HCT116 (cell line): Measurements from ENCODE around the gene LIX1. TPM values are rescaled to one million over a fixed set of nuclear protein-coding genes. Genes with fewer than 3 reads are reported as not detected.

Experiments
- ATAC-seq: fragments of 200-7000 bp; cut with Tn5 transposase; 2 replicates; pipeline ENCODE4 v1.9.1; 2020; ENCODE audit warnings: mild to moderate bottlenecking, moderate library complexity
- BruUV-seq: library from RNA; stranded (reverse); fragments of 400-500 nt; replicated peaks from 2 replicates; lab custom pipeline; 2021; lab: Mats Ljungman, UMichigan
- CTCF ChIA-PET: fragments of 300-600 bp; sonication (Branson Sonifier 250); formaldehyde crosslinking; loops from one replicate; lab custom pipeline; 2021; ENCODE audit warnings: antibody characterized with exemption; lab: Charles Lee
- POLR2A ChIA-PET: fragments of 300-600, 350-600 bp; sonication (Branson Sonifier 250); formaldehyde crosslinking; loops from one replicate; lab custom pipeline; 2021; ENCODE audit warnings: antibody characterized with exemption; lab: Charles Lee
- RAD21 ChIA-PET, 2 experiments: fragments of 300-600 bp; sonication (Branson Sonifier 250); formaldehyde crosslinking; loops; one replicate each; lab custom pipeline; 2023; ENCODE audit warnings: low total read pairs in 2 of 2; ENCODE audit not compliant: uncharacterized antibody in 2 of 2, unreplicated experiment in 2 of 2, low non-redundant PET in 1 of 2; lab: Charles Lee
- DNase-seq: peaks from one replicate; pipeline ENCODE4 v3.0.0-alpha.2; 2010; ENCODE audit warnings: low read depth, low spot score
- H2AFZ ChIP-seq: fragments of 200-600 bp; shearing (Covaris generic), sonication (generic); 2 replicates; pipeline ENCODE4 v1.6.1; 2017; ENCODE audit warnings: low read depth, mixed run types, mixed read lengths, antibody characterized with exemption, low read length; ENCODE audit not compliant: poor library complexity, severe bottlenecking
- H3K27ac ChIP-seq: 2 replicates; pipeline ENCODE4 v1.5.1; 2012; ENCODE audit warnings: low read depth, low read length
- H3K27me3 ChIP-seq: fragments of 200-600 bp; sonication (generic); 2 replicates; pipeline ENCODE4 v1.6.1; 2016; ENCODE audit warnings: mixed run types, low read length, mixed read lengths; ENCODE audit not compliant: insufficient read depth
- H3K36me3 ChIP-seq, 2 experiments: fragments of 200-500 bp in 1 of 2; fragments of 200-600 bp in 1 of 2; sonication (Bioruptor generic) in 1 of 2; sonication (generic) in 1 of 2; 2 replicates each; pipeline versions ENCODE4 v1.5.1 to v1.6.1; 2014 to 2016; ENCODE audit warnings: low read length in 2 of 2, inconsistent platforms in 1 of 2, mixed read lengths in 1 of 2, mixed run types in 1 of 2; ENCODE audit not compliant: insufficient read depth in 2 of 2, control insufficient read depth in 1 of 2
- H3K4me1 ChIP-seq, 2 experiments: fragments of 200-600 bp in 1 of 2; sonication (generic) in 1 of 2; 2 replicates each; pipeline versions ENCODE4 v1.5.1 to v1.6.1; 2012 to 2017; ENCODE audit warnings: low read length in 2 of 2, inconsistent platforms in 1 of 2, mild to moderate bottlenecking in 1 of 2, mixed read lengths in 1 of 2, mixed run types in 1 of 2, moderate library complexity in 1 of 2; ENCODE audit not compliant: insufficient read depth in 2 of 2, control insufficient read depth in 1 of 2
- H3K4me2 ChIP-seq: fragments of 200-600 bp; sonication (generic); 2 replicates; pipeline ENCODE4 v1.6.1; 2017; ENCODE audit warnings: mixed run types, low read length, mixed read lengths
- H3K4me3 ChIP-seq, 2 experiments: fragments of 200-600 bp in 1 of 2; sonication (generic) in 1 of 2; replicated peaks in 1 of 2; 2 replicates each; pipeline ENCODE4 v1.5.1; 2011 to 2016; ENCODE audit warnings: low read length in 2 of 2, control low read depth in 1 of 2, low read depth in 1 of 2, mild to moderate bottlenecking in 1 of 2, mixed read lengths in 1 of 2, mixed run types in 1 of 2
- H3K79me2 ChIP-seq: fragments of 200-600 bp; sonication (generic); 2 replicates; pipeline ENCODE4 v1.6.1; 2017; ENCODE audit warnings: mild to moderate bottlenecking, mixed run types, low read length, moderate library complexity, mixed read lengths; ENCODE audit not compliant: insufficient read depth
- H3K9ac ChIP-seq: fragments of 200-600 bp; sonication (generic); 2 replicates; pipeline ENCODE4 v1.6.1; 2016; ENCODE audit warnings: low read length, mixed read lengths
- H3K9me2 ChIP-seq: fragments of 200-600 bp; sonication (generic), shearing (Covaris generic); 2 replicates; pipeline ENCODE4 v1.6.1; 2017; ENCODE audit warnings: mixed run types, mild to moderate bottlenecking, moderate library complexity; ENCODE audit not compliant: insufficient read depth
- H3K9me3 ChIP-seq, 2 experiments: fragments of 200-500 bp in 1 of 2; fragments of 200-600 bp in 1 of 2; sonication (Bioruptor generic) in 1 of 2; sonication (generic) in 1 of 2; 2 replicates each; pipeline ENCODE4 v1.6.1; 2014 to 2017; ENCODE audit warnings: low read length in 2 of 2, mixed read lengths in 2 of 2, inconsistent platforms in 1 of 2, low read depth in 1 of 2, mild to moderate bottlenecking in 1 of 2, mixed run types in 1 of 2, moderate library complexity in 1 of 2; ENCODE audit not compliant: control insufficient read depth in 1 of 2, insufficient read depth in 1 of 2
- H4K20me1 ChIP-seq: fragments of 200-600 bp; sonication (generic), shearing (Covaris generic); 2 replicates; pipeline ENCODE4 v1.6.1; 2017; ENCODE audit warnings: mixed run types, mild to moderate bottlenecking, moderate library complexity; ENCODE audit not compliant: insufficient read depth
- ATF3 ChIP-seq: IDR thresholded peaks from 2 replicates; pipeline ENCODE4 v1.6.1; 2012
- CEBPB ChIP-seq: IDR thresholded peaks from 2 replicates; pipeline ENCODE4 v1.6.1; 2012; ENCODE audit warnings: low read depth
- CTCF ChIP-seq, 3 experiments: fragments of 200-600 bp in 1 of 3; sonication (generic) in 1 of 3; IDR thresholded peaks in 2 of 3; conservative IDR thresholded peaks in 1 of 3; 2 replicates each; pipeline ENCODE4 v1.5.1; 2012 to 2017; ENCODE audit warnings: low read depth in 2 of 3, low read length in 2 of 3, antibody characterized with exemption in 1 of 3, borderline replicate concordance in 1 of 3, control low read depth in 1 of 3, mild to moderate bottlenecking in 1 of 3, mixed read lengths in 1 of 3, mixed run types in 1 of 3, moderate library complexity in 1 of 3; ENCODE audit not compliant: insufficient read depth in 1 of 3
- EZH2phosphoT487 ChIP-seq: fragments of 200-600 bp; IDR thresholded peaks from 2 replicates; pipeline ENCODE4 v1.6.1; 2018; ENCODE audit warnings: antibody characterized with exemption, borderline replicate concordance
- FOSL1 ChIP-seq: IDR thresholded peaks from 2 replicates; pipeline ENCODE4 v1.6.1; 2012; ENCODE audit warnings: low read depth
- JUND ChIP-seq: IDR thresholded peaks from 2 replicates; pipeline ENCODE4 v1.6.1; 2012
- MAX ChIP-seq: IDR thresholded peaks from 2 replicates; pipeline ENCODE4 v1.6.1; 2012
- POLR2A ChIP-seq: IDR thresholded peaks from 2 replicates; pipeline ENCODE4 v1.7.0; 2011; ENCODE audit warnings: borderline replicate concordance; ENCODE audit not compliant: insufficient read depth, insufficient read length; ENCODE audit errors: extremely low read depth
- POLR2AphosphoS5 ChIP-seq: IDR thresholded peaks from 2 replicates; pipeline ENCODE4 v1.6.1; 2011; ENCODE audit warnings: mild to moderate bottlenecking, low read depth, low read length, moderate library complexity
- RAD21 ChIP-seq: IDR thresholded peaks from 2 replicates; pipeline ENCODE4 v1.6.1; 2012; ENCODE audit warnings: low read depth, mild to moderate bottlenecking
- REST ChIP-seq: IDR thresholded peaks from 2 replicates; pipeline ENCODE4 v1.6.1; 2012; ENCODE audit warnings: low read depth
- SIN3A ChIP-seq: IDR thresholded peaks from 2 replicates; pipeline ENCODE4 v1.6.1; 2012; ENCODE audit warnings: low read depth
- SP1 ChIP-seq: IDR thresholded peaks from 2 replicates; pipeline ENCODE4 v1.6.1; 2012; ENCODE audit warnings: low read depth
- SRF ChIP-seq: IDR thresholded peaks from 2 replicates; pipeline ENCODE4 v1.6.1; 2012; ENCODE audit warnings: low read depth
- TCF7L2 ChIP-seq: IDR thresholded peaks from 2 replicates; pipeline ENCODE4 v1.7.0; 2011; ENCODE audit warnings: borderline replicate concordance, inconsistent platforms; ENCODE audit not compliant: insufficient read depth, insufficient read length; ENCODE audit errors: extremely low read depth
- YY1 ChIP-seq: IDR thresholded peaks from 2 replicates; pipeline ENCODE4 v1.6.1; 2011; ENCODE audit warnings: low read length, low read depth, moderate library complexity, mild to moderate bottlenecking; ENCODE audit not compliant: insufficient replicate concordance; ENCODE audit errors: extremely low read depth
- ZBTB33 ChIP-seq: IDR thresholded peaks from 2 replicates; pipeline ENCODE4 v1.6.1; 2011; ENCODE audit warnings: mild to moderate bottlenecking, low read length, moderate library complexity; ENCODE audit not compliant: insufficient replicate concordance; ENCODE audit errors: extremely low read depth
- ZFX ChIP-seq: fragments of 450-650 bp; IDR thresholded peaks from 2 replicates; pipeline ENCODE4 v1.6.1; 2017
- ZNF274 ChIP-seq: fragments of 200-500 bp; sonication (Bioruptor generic); IDR thresholded peaks from 2 replicates; pipeline ENCODE4 v1.6.1; 2014; ENCODE audit warnings: mild to moderate bottlenecking, low read depth, low read length, inconsistent platforms
- intact Hi-C: fragments of 100-400 bp; cut with micrococcal nuclease; formaldehyde crosslinking; loops from 2 replicates; pipeline ENCODE4 v1.10.0; 2022
- total RNA-seq: library from RNA; stranded (reverse); gene quantifications from one replicate; pipeline ENCODE4 v1.2.1, GENCODE V29; 2021; ENCODE audit not compliant: unreplicated experiment

The LIX1 gene
- total RNA-seq, 1 experiment from 2014 or later, result not detected

GRCh38 chr5:97119007-97119390 is 23.4 kb downstream of the LIX1 start:
- RAD21 ChIA-PET, result no interaction called here
- TF ChIP-seq ZFX, result no peak
- TF ChIP-seq CTCF (IDR thresholded peaks at IDR 0.05 in 2 of 3, conservative IDR thresholded peaks at IDR 0.05 in 1 of 3; ENCODE audit: borderline replicate concordance in 1 of 3, insufficient read depth in 1 of 3, low read depth in 2 of 3, low read length in 2 of 3), result no peak
- no peak for TF ChIP-seq YY1
- TF ChIP-seq TCF7L2, result no peak
- TF ChIP-seq SIN3A, result no peak
- TF ChIP-seq POLR2AphosphoS5, result no peak
- no peak for TF ChIP-seq EZH2phosphoT487
- TF ChIP-seq POLR2A, result no peak
- no peak for TF ChIP-seq MAX
- TF ChIP-seq RAD21, result no peak
- no peak for TF ChIP-seq FOSL1
- TF ChIP-seq ATF3, result no peak
- no peak for TF ChIP-seq SP1
- no peak for TF ChIP-seq ZBTB33
- TF ChIP-seq ZNF274, result no peak
- no peak for TF ChIP-seq SRF
- no peak for TF ChIP-seq REST
- TF ChIP-seq CEBPB, result no peak
- TF ChIP-seq JUND, result no peak
- H3K27ac ChIP-seq, result no peak overlapping the region
- ATAC-seq (no peak), DNase-seq (no peak)
- H3K79me2 ChIP-seq, result no peaks in the 10 kb centered on the region
- H3K4me3 ChIP-seq, result no peak overlapping the region
- no peaks in the 10 kb centered on the region for H3K9me3 ChIP-seq
- intact Hi-C loops, result no loop called here
- no peak overlapping the region for H3K4me2 ChIP-seq
- CTCF ChIA-PET, result no interaction called here
- no peaks in the 10 kb centered on the region for H4K20me1 ChIP-seq
- no peaks in the 10 kb centered on the region for H3K4me1 ChIP-seq
- no peaks in the 10 kb centered on the region for H3K9me2 ChIP-seq
- BruUV-seq, result no TSS peak
- POLR2A ChIA-PET, result no interaction called here
- H3K36me3 ChIP-seq, result no peaks in the 10 kb centered on the region
- H2AFZ ChIP-seq, result no peak overlapping the region
- no peak overlapping the region for H3K9ac ChIP-seq
- H3K27me3 ChIP-seq, result no peaks in the 10 kb centered on the region
